Erythroblast (primary cell): Measurements from ENCODE around the gene ACER2.
A peak's percentile ranks its signal among the peaks of the same experiment; 100 is the strongest.

ENCODE experiments used
- DNase-seq, 2 experiments: peaks; one replicate each; lab custom pipeline; 2025; lab: John Stamatoyannopoulos, UW
- GATA1 ChIP-seq: IDR thresholded peaks from 2 replicates; pipeline ENCODE4 v1.6.1; 2011; ENCODE audit warnings: low read depth, mild to moderate bottlenecking, control low read depth, low read length, moderate library complexity
- POLR2A ChIP-seq: IDR thresholded peaks from 2 replicates; pipeline ENCODE4 v1.6.1; 2011; ENCODE audit warnings: mild to moderate bottlenecking, low read length

ACER2 gene

GRCh38 chr9:19456996-19457692, 48.3 kb downstream of the ACER2 start:
- DNase-seq = peak; percentile 77 to 87
- TF ChIP-seq POLR2A (no peak), GATA1 (no peak)

- TF ChIP-seq GATA1 (no peak), POLR2A (no peak)
- DNase-seq = no peak
These were observed 48.8 kb downstream of the ACER2 start for GRCh38 chr9:19457693-19458009.

- no peak for DNase-seq
- TF ChIP-seq POLR2A (no peak), GATA1 (no peak)
These were observed 51.4 kb downstream of the ACER2 start for GRCh38 chr9:19460243-19460642.

- no peak for DNase-seq
- no peak for TF ChIP-seq POLR2A
- no peak for TF ChIP-seq GATA1
These were observed 52.3 kb downstream of the ACER2 start for GRCh38 chr9:19461135-19461534.

GRCh38 chr9:19464061-19464763, 55.4 kb downstream of the ACER2 start:
- TF ChIP-seq POLR2A (no peak), GATA1 (no peak)
- no peak for DNase-seq

DNA sequence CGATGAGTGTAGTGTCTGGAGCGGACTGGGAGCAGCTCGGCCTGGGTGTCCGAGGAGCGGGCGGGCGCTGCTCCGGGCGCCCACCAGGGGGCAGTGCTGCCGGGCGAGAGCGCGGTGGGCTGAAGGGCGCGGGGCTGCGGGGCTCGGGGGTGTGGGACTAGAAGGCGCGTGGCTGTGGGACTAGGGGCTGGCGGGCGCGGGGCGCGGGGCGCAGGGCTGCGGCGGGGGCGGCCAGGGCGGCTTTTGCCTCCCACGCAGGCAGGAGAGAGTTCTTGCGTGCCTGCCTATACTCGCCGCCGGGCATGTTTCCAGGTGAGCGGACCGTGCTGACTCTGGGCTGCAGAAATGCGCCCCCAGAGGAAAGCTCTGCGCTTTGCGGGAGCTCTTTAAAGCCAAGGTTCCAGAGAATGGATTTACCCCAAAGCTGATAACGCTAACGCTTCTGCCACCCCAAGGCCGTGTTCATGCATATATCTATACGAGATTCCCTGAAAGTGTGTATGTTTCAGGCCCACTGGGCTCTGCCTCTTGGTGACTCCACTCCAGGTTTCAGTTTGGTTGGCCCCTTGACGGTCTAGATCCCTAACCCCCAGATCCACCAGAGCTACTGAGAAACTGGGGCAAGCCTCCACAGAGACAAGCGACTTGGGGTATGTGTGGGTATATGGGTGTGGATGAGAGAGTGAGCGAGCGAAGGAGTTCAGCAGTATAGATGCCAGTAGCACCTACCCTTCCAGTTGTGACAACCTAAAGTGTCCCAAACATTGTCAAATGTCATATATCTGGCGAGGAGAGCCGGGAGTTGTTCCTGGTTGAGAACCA, 56.2 kb downstream of the ACER2 start:
- no peak for TF ChIP-seq GATA1
- TF ChIP-seq POLR2A = no peak
- peak; percentile 76 to 77 for DNase-seq

- TF ChIP-seq POLR2A (no peak), GATA1 (no peak)
- no peak for DNase-seq
These were observed 56.9 kb downstream of the ACER2 start for GRCh38 chr9:19465586-19466279.

DNA sequence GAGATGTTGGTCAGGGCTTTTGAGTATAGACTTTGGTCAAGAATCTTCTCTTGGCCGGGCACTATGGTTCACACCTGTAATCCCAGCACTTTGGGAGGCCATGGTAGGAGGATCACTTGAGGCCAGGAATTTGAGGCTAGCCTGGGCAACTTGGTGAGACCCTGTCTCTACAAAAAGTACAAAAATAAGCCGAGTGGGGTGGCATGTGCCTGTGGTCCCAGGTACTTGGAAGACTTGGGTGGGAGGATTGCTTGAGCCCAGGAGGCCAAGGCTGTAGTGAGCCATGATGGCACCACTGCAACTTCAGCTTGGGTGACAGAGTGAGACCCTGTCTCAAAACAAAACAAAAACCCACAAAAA, 57.5 kb downstream of the ACER2 start:
- no peak for DNase-seq
- TF ChIP-seq POLR2A = no peak
- TF ChIP-seq GATA1 = no peak

GRCh38 chr9:19469271-19469670, 60.5 kb downstream of the ACER2 start:
- TF ChIP-seq POLR2A (no peak), GATA1 (no peak)
- DNase-seq = peak; percentile 68 to 78

DNA sequence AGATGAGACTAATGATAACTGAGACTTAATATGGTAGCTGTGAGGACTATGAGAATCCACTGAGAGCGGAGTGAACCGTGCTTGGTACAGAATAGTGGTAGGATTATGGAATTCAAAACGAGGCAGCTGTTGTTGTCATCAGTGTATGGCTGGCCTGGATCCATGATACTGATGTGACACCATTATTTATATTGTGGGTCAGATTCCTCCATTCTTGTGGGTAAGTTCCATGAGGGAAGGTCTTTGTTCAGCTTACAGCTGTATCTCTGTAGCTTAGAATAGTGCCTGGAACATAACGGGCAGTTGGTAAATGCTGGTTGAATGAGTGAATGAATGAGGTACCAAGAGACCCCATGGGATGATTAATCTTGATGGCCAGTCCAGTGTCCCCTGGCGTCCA, 61.8 kb downstream of the ACER2 start:
- TF ChIP-seq POLR2A (no peak), GATA1 (no peak)
- DNase-seq = no peak

- no peak for TF ChIP-seq POLR2A
- TF ChIP-seq GATA1 = no peak
- DNase-seq = no peak
These were observed 62.3 kb downstream of the ACER2 start for GRCh38 chr9:19470981-19471650.

DNA sequence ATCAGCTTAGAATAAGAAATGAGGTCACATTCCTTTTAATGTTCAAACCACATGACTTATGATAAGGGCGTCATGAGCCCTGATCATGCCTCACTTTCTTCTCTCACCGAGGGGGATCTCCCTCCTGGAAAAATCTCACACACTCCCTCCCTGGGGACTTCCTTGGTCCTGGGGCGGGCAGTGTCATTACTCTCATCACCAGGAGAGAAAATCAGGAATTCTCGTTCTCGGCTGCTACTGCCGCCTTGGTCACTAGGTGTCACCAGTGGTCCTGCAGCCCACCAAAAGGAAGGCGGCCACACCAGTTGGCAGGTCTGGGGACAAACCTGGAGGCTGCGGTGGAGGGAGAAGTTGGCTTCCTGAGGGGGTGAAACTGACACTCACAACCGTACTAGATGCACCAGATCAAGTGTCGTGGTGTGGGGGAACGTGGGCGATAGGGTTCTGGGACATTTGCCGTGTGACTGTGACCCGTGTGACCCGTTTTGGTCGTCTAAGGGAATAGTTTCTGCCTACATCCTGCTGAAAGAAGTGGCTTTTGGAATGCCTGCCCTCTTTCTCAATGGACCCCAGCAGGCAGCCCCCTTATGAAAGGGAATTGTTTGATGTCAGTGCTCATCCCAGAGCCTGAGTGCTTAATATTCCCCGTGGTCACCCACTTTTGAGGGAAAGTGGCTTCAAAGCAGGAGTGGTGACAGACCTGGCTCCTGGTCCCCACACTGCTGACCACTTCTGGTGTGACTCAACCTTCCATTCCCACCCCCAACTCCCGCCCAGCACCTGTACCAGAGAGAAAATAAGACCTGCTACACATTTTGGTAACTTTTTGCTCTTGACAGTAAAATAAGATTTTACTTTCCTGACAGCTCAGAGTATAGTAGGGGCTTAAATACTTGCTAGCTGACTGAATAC, 63.2 kb downstream of the ACER2 start:
- TF ChIP-seq GATA1 (no peak), POLR2A (no peak)
- peak; percentile 50 to 58 for DNase-seq
